ENCODE data around the gene GOLGA1. TPM values are rescaled to one million over a fixed set of nuclear protein-coding genes. Genes with fewer than 3 reads are reported as not detected.
"Not testable (repeated sequence)": the region's sequence is repeated elsewhere in the genome, so short reads cannot be mapped to it uniquely, and the experiment has no call there.

The GOLGA1 gene
- polyA plus RNA-seq, 1 donor (not counting 4 experiments of a cell fraction or from before 2014, with no cell fraction given): 7.4 TPM

GRCh38 chr9:124928116-124928515 is 12.8 kb downstream of the GOLGA1 start:
- H3K36me3 ChIP-seq (ENCODE audit: control insufficient read depth in 2 of 2, extremely low read depth in 1 of 2, insufficient read depth in 2 of 2, low read length in 2 of 2): peaks cover 4 to 6% of the 10 kb centered on the region in 2 experiments

GRCh38 chr9:124920394-124920793 is 20.5 kb downstream of the GOLGA1 start:
- H3K4me2 ChIP-seq (ENCODE audit: control insufficient read depth, extremely low read depth, insufficient read depth, low read depth, low read length); H3K4me3 ChIP-seq (ENCODE audit: control insufficient read depth in 2 of 3, extremely low read depth in 1 of 3, insufficient read depth in 2 of 3, low read depth in 1 of 3, low read length in 3 of 3); H3K79me2 ChIP-seq (ENCODE audit: control insufficient read depth, insufficient read depth, low read length); H3K9me3 ChIP-seq (ENCODE audit: control insufficient read depth, low read depth, low read length); H3K4me1 ChIP-seq (ENCODE audit: control insufficient read depth, extremely low read depth, insufficient read depth, low read length); dilution Hi-C loops (cut with MboI; ENCODE audit: extremely low pct_ligation_motif_present, low sequenced_read_pairs); H3K9me1 ChIP-seq (ENCODE audit: control insufficient read depth, extremely low read depth, insufficient read depth, low read length); H3K9ac ChIP-seq (ENCODE audit: control insufficient read depth, extremely low read depth, insufficient read depth, low read length); DNase-seq (ENCODE audit: low read depth, low spot score); H3K36me3 ChIP-seq (ENCODE audit: control insufficient read depth in 2 of 2, extremely low read depth in 1 of 2, insufficient read depth in 2 of 2, low read length in 2 of 2); H4K20me1 ChIP-seq (ENCODE audit: control insufficient read depth, extremely low read depth, insufficient read depth, low read length); H3K27me3 ChIP-seq (ENCODE audit: control insufficient read depth, extremely low read depth, insufficient read depth, low read length); H2AFZ ChIP-seq (ENCODE audit: control insufficient read depth, low read length); FAIRE-seq; H3K27ac ChIP-seq (ENCODE audit: control insufficient read depth, insufficient read depth, low read length): not testable (repeated sequence)

More at GRCh38 chr9:124928116-124928515, 12.8 kb downstream of the GOLGA1 start:
- Histone ChIP-seq H3K4me1 (ENCODE audit: control insufficient read depth, extremely low read depth, insufficient read depth, low read length) (no peaks in the 10 kb centered on the region), H4K20me1 (ENCODE audit: control insufficient read depth, extremely low read depth, insufficient read depth, low read length) (no peaks in the 10 kb centered on the region), H3K9me1 (ENCODE audit: control insufficient read depth, extremely low read depth, insufficient read depth, low read length) (no peaks in the 10 kb centered on the region), H3K9ac (ENCODE audit: control insufficient read depth, extremely low read depth, insufficient read depth, low read length) (no peak overlapping the region), H3K27ac (ENCODE audit: control insufficient read depth, insufficient read depth, low read length) (no peak overlapping the region), H3K9me3 (ENCODE audit: control insufficient read depth, low read depth, low read length) (no peaks in the 10 kb centered on the region), H3K79me2 (ENCODE audit: control insufficient read depth, insufficient read depth, low read length) (no peaks in the 10 kb centered on the region), H3K4me2 (ENCODE audit: control insufficient read depth, extremely low read depth, insufficient read depth, low read depth, low read length) (no peak overlapping the region), H2AFZ (ENCODE audit: control insufficient read depth, low read length) (no peak overlapping the region), H3K4me3 (ENCODE audit: control insufficient read depth in 2 of 3, extremely low read depth in 1 of 3, insufficient read depth in 2 of 3, low read depth in 1 of 3, low read length in 3 of 3) (no peak overlapping the region), H3K27me3 (ENCODE audit: control insufficient read depth, extremely low read depth, insufficient read depth, low read length) (no peaks in the 10 kb centered on the region)
- dilution Hi-C loops (cut with MboI; ENCODE audit: extremely low pct_ligation_motif_present, low sequenced_read_pairs): no loop called here
- DNase-seq (ENCODE audit: low read depth, low spot score) (no peak), FAIRE-seq (no peak)
- TF ChIP-seq EZH2 (IDR thresholded peaks at IDR 0.05; ENCODE audit: low read length) (no peak), CTCF (optimal IDR thresholded peaks at IDR 0.05 in 1 of 3, IDR thresholded peaks at IDR 0.05 in 1 of 3, conservative IDR thresholded peaks at IDR 0.05 in 1 of 3; ENCODE audit: extremely low read depth in 1 of 3, insufficient read depth in 2 of 3, low read length in 3 of 3) (no peak)

DNA sequence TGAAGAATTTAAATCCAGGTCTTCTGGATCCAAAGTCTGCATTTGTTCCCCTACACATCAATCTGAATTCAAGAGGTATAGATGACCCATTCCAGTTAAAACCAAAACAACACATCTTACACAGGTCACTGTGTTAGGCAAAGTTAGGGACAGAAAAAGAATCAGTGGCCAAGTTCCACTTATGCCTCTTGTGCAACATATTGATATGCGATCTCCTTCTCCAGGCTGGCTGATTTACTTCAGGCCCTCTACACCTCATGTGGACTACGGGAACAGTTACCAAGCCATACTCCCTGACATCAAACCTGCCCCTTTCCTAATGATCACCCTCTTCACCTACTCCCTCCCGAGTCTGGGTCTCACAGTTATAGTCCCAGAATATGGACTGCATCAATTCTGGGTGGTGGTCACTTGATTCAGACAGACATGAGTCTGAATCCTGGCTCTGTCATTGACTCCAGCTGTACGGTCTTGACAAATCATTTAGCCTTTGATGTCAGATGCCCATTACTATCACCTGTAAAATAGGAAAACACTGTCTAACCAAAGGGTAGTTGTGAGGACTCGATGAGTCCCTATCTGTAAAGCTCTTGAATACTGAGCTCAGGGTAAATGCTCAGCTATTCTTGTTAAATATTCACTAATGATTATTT is 26.0 kb downstream of the GOLGA1 start:
- H3K4me3 ChIP-seq (ENCODE audit: control insufficient read depth in 2 of 3, extremely low read depth in 1 of 3, insufficient read depth in 2 of 3, low read depth in 1 of 3, low read length in 3 of 3): no peak overlapping the region
- no peak for TF ChIP-seq EZH2 (IDR thresholded peaks at IDR 0.05; ENCODE audit: low read length)
- TF ChIP-seq CTCF (optimal IDR thresholded peaks at IDR 0.05 in 1 of 3, IDR thresholded peaks at IDR 0.05 in 1 of 3, conservative IDR thresholded peaks at IDR 0.05 in 1 of 3; ENCODE audit: extremely low read depth in 1 of 3, insufficient read depth in 2 of 3, low read length in 3 of 3): no peak
- peaks cover 5 to 18% of the 10 kb centered on the region in 2 experiments for H3K36me3 ChIP-seq (ENCODE audit: control insufficient read depth in 2 of 2, extremely low read depth in 1 of 2, insufficient read depth in 2 of 2, low read length in 2 of 2)
- H3K79me2 ChIP-seq (ENCODE audit: control insufficient read depth, insufficient read depth, low read length): no peaks in the 10 kb centered on the region
- H3K27ac ChIP-seq (ENCODE audit: control insufficient read depth, insufficient read depth, low read length): no peak overlapping the region
- no peak overlapping the region for H2AFZ ChIP-seq (ENCODE audit: control insufficient read depth, low read length)
- H3K4me2 ChIP-seq (ENCODE audit: control insufficient read depth, extremely low read depth, insufficient read depth, low read depth, low read length): no peak overlapping the region
- no peak for FAIRE-seq
- H3K9me3 ChIP-seq (ENCODE audit: control insufficient read depth, low read depth, low read length): no peaks in the 10 kb centered on the region
- dilution Hi-C loops (cut with MboI; ENCODE audit: extremely low pct_ligation_motif_present, low sequenced_read_pairs): no loop called here
- H3K9ac ChIP-seq (ENCODE audit: control insufficient read depth, extremely low read depth, insufficient read depth, low read length): no peak overlapping the region
- no peaks in the 10 kb centered on the region for H3K9me1 ChIP-seq (ENCODE audit: control insufficient read depth, extremely low read depth, insufficient read depth, low read length)
- no peak for DNase-seq (ENCODE audit: low read depth, low spot score)
- H4K20me1 ChIP-seq (ENCODE audit: control insufficient read depth, extremely low read depth, insufficient read depth, low read length): no peaks in the 10 kb centered on the region
- no peaks in the 10 kb centered on the region for H3K4me1 ChIP-seq (ENCODE audit: control insufficient read depth, extremely low read depth, insufficient read depth, low read length)
- no peaks in the 10 kb centered on the region for H3K27me3 ChIP-seq (ENCODE audit: control insufficient read depth, extremely low read depth, insufficient read depth, low read length)
